G401 (cell line): ENCODE measurements around the gene HEATR5A. TPM values are rescaled to one million over a fixed set of nuclear protein-coding genes. Genes with fewer than 3 reads are reported as not detected.
"Not testable (repeated sequence)": the region's sequence is repeated elsewhere in the genome, so short reads cannot be mapped to it uniquely, and the experiment has no call there.

Experiments used
- DNase-seq: peaks from one replicate; pipeline ENCODE4 v3.0.0-alpha.2; 2015; ENCODE audit warnings: low spot score
- in situ Hi-C: cut with HindIII; loops from 2 replicates; pipeline ENCODE4 v1.10.0; 2016; ENCODE audit warnings: low sequenced_read_pairs, mixed read lengths
- total RNA-seq: library from RNA; depleted of rRNA; stranded (reverse); fragments of >200 nt; shearing (Covaris generic); gene quantifications from 2 replicates; pipeline ENCODE4 v1.2.3, GENCODE V29; 2014

The HEATR5A gene
- total RNA-seq, 1 experiment from 2014 or later = 27.5 TPM

GRCh38 chr14:31297701-31298344, 122.5 kb downstream of the HEATR5A start:
- no peak for DNase-seq
- in situ Hi-C loops = no loop called here

GRCh38 chr14:31297112-31297511, 123.2 kb downstream of the HEATR5A start:
- in situ Hi-C loops = no loop called here
- no peak for DNase-seq

- in situ Hi-C loops = no loop called here
These were observed 125.5 kb downstream of the HEATR5A start for GRCh38 chr14:31294746-31295405.

GRCh38 chr14:31292937-31293616, 127.3 kb downstream of the HEATR5A start:
- in situ Hi-C loops = no loop called here
- DNase-seq = no peak

More at GRCh38 chr14:31294746-31295405, 125.5 kb downstream of the HEATR5A start:
- no peak for DNase-seq

- in situ Hi-C loops = no loop called here
- DNase-seq = no peak
These were observed 129.1 kb downstream of the HEATR5A start for GRCh38 chr14:31291210-31291609.

- in situ Hi-C loops = no loop called here
- no peak for DNase-seq
These were observed 132.9 kb downstream of the HEATR5A start for GRCh38 chr14:31287294-31287972.

- in situ Hi-C loops = no loop called here
- DNase-seq = no peak
These were observed 133.7 kb downstream of the HEATR5A start for GRCh38 chr14:31286456-31287293.

GRCh38 chr14:31283578-31284252, 136.6 kb downstream of the HEATR5A start:
- in situ Hi-C loops = no loop called here

GRCh38 chr14:31283153-31283552, 137.2 kb downstream of the HEATR5A start:
- DNase-seq = no peak
- in situ Hi-C loops = no loop called here

More at GRCh38 chr14:31283578-31284252, 136.6 kb downstream of the HEATR5A start:
- DNase-seq = no peak

- no peak for DNase-seq
- in situ Hi-C loops = no loop called here
These were observed 139.5 kb downstream of the HEATR5A start for GRCh38 chr14:31280871-31281220.

- in situ Hi-C loops = no loop called here
- DNase-seq = no peak
These were observed 140.0 kb downstream of the HEATR5A start for GRCh38 chr14:31280132-31280870.

- DNase-seq = no peak
- in situ Hi-C loops = no loop called here
These were observed 141.5 kb downstream of the HEATR5A start for GRCh38 chr14:31278883-31279282.

- no peak for DNase-seq
- in situ Hi-C loops = no loop called here
These were observed 143.3 kb downstream of the HEATR5A start for GRCh38 chr14:31277085-31277484.

- in situ Hi-C loops, DNase-seq: not testable (repeated sequence)
These were observed 143.9 kb downstream of the HEATR5A start for GRCh38 chr14:31276417-31276816.

GRCh38 chr14:31275731-31276130, 144.6 kb downstream of the HEATR5A start:
- DNase-seq = no peak
- in situ Hi-C loops = no loop called here

- in situ Hi-C loops = no loop called here
- DNase-seq = no peak
These were observed 148.7 kb downstream of the HEATR5A start for GRCh38 chr14:31271648-31272047.

- in situ Hi-C loops = no loop called here
- DNase-seq = no peak
These were observed 150.1 kb downstream of the HEATR5A start for GRCh38 chr14:31270196-31270772.
